NCI-H187 treated with DMSO at 0.1 percent for 48 hours (cell line): ENCODE measurements around the gene CACNA2D3.
"Not testable (repeated sequence)": the region's sequence is repeated elsewhere in the genome, so short reads cannot be mapped to it uniquely, and the experiment has no call there.

ENCODE experiments used
- DNase-seq: peaks from one replicate; lab custom pipeline; 2025; lab: John Stamatoyannopoulos, UW

CACNA2D3 gene

DNA sequence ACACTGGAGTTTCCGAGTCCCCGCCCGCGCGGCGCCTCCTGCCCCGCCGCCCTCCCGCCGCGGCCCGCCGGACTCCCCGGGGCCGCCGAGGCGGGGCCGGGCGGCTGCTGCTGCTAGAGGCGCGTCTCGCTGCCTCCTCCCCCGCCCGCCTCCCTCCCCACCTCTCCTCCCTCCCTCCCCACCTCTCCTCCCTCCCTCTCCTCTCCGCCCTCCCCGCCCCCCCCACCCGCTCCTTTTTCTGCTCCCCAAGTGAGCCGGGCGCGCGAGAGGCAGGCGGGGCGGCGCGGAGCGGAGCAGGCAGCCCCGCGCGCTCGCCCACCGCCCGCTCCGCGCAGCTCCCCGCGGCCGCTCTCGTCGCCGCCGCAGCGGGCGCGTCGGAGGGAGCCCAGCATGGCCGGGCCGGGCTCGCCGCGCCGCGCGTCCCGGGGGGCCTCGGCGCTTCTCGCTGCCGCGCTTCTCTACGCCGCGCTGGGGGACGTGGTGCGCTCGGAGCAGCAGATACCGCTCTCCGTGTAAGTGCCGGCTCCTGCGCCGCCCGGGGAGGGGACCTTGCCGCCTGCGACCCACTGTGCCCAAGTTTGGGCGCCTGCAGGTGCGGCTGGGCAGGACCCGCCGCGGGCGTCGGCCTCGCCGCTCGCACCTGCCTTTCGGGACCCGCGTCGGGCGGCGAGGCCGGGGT lies at the start of gene CACNA2D3:
Gene CACNA2D3 (plus strand): TSS at position 229 of the 679 bp plus-strand sequence.
- no peak for DNase-seq

- DNase-seq: no peak
Measured at GRCh38 chr3:54073386-54073785, 49.0 kb upstream of the CACNA2D3 start.

GRCh38 chr3:54079314-54079713 lies 43.0 kb upstream of the CACNA2D3 start:
- no peak for DNase-seq

- no peak for DNase-seq
Measured at GRCh38 chr3:54079730-54080325, 42.5 kb upstream of the CACNA2D3 start.

DNA sequence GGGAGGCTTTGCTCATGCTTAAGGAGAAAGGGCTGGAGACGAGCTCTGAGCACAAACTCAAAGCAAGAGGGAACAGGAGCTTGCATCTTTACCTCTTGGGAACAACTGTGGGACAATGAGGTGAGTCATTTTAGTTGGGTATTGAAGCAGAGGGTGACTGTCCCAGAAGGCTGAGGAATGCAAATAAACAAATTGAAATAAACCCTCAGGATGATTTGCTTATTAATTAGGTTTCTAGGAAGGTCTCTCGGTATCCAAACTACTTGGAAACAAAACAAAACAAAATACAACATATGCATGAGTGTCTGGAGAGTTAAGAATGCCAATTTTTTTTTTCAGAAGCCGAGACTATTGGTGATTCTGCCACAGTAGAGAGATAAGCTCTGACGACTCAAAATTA lies 38.4 kb upstream of the CACNA2D3 start:
- no peak for DNase-seq

DNA sequence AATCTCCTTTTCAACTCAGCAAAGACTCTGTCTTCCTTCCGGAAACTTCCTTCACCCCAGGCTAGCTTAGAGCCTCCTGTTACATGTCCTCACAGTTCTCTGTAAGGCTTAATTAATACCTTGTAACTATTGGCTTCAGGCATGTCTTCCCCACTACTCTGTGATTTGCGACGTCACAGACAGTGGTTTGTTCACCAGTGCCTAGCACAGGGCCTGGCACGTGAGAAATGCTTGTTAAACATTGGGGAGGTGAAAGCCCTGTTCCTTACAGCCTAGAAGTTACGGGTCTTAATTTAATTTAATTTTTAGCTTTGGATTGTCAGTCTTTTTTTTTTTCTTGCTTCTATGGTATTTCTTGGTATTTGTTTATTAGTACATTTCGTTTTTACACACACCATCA lies 36.4 kb upstream of the CACNA2D3 start:
- no peak for DNase-seq

DNA sequence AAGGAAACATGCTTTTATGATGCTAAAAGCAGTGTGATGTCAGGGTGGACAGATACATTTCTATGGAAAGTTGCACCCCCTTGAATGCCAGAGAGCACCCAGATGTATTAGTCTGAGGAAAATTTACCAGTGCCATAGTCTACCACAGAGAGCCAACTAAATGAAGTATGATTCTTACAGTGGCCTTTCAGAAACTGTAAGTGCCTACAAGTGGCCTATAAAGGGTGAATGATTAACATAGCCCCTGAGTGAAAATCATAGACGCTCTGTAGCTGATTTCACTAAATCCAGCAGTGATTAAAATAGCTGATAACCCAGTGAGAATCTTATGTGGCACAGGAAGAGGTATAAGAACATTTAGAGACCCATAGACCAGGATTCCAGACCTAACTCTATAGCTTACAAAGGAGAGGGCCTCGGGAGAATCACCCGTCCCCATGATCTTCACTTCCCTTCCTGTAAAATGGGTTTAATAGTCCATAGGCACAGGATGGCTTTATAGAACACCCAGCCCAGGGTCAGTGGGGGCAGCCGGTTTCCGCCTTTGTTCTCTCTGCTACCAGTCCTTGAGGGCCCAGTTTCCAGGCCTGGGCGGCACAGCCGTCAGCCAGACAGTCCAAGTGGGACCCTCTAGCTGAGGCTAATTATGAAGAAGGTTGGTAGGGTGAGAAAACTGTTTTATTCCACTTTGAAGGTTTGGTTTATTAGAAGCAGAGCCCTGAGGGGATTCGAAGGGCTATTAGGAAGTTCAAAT lies 35.5 kb upstream of the CACNA2D3 start:
- no peak for DNase-seq

DNA sequence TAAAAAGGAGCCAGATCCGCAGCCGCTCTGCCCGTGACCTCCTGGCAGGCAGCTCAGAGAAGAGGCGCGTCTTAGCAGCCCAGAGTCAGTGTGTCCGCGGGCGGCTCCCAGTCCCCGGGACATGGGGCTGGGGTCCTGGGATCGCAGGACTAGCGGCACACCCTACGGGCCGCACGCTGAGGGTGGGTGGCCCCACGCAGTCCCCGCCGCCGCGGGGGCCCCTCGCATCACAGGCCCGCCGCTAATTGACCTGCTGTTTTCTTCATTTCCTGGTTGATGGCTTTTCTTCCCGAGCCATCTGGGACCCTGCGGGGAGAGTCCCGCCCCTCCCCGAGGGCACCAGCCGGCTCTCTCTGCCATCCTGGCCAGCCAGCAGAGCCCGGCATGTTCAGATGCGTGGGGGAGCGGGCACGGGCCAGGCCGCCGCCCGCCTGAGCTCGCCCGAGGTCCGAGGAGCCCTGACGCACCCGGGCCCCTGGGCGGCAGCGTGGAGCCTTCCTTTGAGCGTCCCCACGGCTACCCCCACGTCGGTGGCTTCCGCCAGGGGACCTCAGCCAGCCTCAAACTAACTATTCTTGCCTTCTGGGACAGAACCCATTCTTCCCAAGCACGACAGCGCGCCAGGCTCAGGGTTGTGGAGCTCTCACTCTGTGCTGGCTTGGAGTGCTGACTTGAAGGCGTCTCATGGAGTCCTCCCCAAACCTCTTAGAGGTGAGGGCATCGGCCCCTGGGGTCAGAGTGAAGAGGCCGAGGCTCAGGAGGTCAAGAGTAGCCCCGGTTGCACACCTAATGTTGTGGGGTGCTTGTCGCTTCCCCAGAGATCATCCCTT lies 34.6 kb upstream of the CACNA2D3 start:
- no peak for DNase-seq

- DNase-seq: no peak
Measured at GRCh38 chr3:54093491-54094248, 28.7 kb upstream of the CACNA2D3 start.

GRCh38 chr3:54094926-54095325 lies 27.4 kb upstream of the CACNA2D3 start:
- DNase-seq: no peak

GRCh38 chr3:54099381-54099780 lies 23.0 kb upstream of the CACNA2D3 start:
- DNase-seq: no peak

DNA sequence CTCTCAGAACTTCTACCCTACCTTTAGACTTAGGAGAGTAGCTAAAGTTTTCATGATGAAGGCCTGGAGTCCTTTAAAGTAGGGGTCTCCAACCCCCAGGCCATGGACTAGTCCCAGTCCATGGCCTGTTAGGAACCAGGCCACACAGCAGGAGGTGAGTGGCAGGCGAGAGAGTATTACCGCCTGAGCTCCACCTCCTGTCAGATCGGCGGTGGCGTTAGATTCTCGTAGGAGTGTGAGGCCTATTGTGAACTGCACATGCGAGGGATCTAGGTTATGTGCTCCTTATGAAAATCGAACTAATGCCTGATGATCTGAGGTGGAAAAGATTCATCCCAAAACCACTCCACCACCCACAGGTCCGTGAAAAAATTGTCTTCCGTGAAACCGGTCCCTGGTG lies 18.3 kb upstream of the CACNA2D3 start:
- no peak for DNase-seq

DNA sequence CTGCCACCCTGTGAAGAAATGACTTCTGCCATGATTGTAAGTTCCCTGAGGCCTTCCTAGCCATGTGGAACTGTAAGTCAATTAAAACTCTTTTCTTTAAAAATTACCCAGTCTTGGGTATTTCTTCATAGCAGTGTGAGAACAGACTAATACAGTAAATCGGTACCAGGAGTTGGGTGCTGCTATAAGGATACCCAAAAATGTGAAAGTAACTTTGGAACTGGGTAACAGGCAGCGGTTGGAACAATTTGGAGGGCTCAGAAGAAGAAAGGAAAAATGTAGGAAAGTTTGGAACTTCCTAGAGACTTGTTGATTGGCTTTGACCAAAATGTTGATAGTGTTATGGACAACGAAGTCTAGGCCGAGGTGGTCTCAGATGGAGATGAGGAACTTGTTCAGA lies 6.2 kb upstream of the CACNA2D3 start:
- not testable (repeated sequence) for DNase-seq

DNA sequence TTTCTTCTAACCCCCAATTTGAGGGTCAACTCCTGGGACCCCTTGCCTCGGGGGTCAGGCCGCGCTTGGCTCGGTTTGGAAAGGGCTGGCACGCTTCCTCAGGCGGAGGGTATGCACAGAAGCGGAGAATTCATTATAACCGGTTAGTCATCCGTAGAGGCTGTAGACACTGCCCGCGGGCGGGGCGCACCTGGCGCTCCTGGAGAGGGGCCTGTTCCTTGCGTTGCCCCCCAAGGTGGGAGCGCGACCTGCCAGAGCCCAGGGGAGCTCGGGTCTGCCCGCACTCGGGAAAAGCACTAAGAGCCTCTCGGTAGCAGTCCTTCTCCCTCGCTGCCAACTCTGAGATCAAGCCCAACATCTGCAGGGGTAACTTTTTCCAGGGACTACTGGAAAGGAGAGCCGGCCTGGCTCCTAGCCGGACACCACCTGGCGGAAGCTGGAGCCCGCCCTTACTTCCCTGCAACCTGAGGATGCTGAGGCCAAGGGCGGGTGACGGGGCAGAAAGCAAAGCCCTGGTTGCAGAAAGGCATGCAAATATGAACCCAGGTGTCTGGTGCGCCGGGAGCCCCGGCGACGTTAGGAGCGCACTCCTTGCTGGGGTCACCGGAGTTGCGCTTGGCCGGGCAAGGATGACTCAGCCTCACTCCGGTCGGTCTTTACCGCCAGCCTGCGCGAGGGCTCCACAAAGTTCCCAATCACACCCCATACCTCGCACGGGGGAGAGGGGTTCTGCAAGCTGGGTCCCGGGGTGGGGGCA lies 1.5 kb upstream of the CACNA2D3 start:
- DNase-seq: no peak

DNA sequence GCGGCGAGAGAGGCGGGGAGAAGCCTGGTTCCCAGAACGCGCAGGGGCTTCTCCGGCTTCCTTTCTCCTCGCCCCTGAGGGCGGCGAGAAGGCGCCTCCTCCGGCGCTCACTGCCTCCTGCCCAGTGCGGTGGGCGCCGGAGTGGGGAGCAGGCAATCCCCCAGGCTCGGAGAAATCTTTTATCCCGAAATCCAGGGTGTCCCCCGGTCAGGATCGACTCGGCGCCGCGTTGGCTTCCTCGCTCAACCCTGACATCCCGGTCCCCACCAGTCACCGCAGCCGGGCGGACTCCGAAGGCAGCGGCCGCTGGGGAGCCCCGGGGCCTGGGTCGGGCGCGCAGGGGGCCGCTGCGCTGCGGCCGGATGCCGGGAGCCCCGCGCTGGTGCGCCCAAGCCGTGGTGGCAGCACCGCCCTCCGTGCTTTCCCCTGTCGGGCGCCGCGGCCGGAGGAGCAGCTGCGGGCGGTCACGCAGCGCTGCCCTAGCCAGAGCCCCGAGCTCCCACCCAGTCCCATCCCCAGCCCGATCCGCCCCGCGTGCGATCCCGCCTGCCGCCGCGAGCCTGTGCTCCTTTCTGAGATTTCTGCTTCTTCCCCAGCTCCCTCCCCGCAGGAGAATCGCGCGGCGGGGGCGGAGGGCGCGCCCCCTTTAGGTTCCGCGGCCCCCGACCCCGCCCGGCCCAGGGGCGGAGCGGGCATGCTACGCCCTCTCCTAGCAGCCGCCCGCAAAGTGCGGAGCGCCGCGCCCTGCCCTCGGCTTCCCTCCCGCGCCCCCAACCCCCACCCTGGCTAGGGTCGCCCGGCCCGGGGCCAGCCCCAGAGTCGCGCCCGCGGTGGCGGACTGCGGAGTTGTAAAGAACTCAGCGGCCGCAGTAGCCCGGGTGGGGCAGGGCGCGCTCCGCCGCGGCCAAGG lies 683 bp upstream of the CACNA2D3 start:
- no peak for DNase-seq

GRCh38 chr3:54123003-54123775 lies 837 bp downstream of the CACNA2D3 start:
- no peak for DNase-seq

DNA sequence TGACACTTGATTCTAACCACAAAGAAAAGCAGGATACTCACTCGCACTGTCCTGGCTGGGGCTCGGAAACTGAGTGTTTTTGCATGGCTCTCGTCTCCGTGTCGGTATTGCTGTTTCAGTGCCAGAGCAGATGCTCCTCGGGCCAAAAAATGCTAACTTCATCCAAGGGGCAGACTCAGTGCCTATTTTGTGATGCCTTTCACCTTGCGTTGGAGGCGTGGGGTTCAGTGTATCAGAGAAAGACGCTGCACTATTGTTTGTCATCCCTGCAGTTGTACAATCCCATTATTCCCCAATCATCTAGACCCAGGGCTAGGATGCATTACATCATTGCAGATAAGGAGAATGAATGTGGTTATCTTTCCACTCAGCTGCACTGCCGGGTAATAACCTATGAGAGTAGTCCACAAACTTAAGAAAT lies 1.4 kb downstream of the CACNA2D3 start:
- no peak for DNase-seq

DNA sequence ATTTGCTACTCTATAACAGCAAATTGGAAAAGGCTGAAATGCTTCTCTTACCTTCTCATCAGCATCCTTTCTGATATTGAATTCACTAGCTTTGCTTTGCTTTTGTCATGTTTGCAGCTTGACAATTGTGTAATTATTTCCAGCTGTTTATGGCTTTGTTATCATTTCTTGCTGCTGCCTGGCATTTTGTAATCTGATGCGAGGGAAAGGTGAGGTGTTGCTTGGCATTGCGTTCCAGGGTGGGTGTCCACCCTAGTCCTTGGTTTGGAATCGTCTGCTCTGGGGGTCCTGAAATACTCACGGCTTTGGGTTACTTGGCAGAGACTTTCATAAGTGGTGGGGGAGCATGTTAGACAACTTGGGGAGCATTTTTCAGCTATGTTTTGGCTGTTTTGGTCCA lies 2.9 kb downstream of the CACNA2D3 start:
- no peak for DNase-seq

GRCh38 chr3:54126551-54126950 lies 4.2 kb downstream of the CACNA2D3 start:
- DNase-seq: no peak
